Activated CD4-positive, CD25-positive, alpha-beta regulatory T cell treated with anti-CD3 and anti-CD28 coated beads, Interleukin-2, amount 50 U/mL, for 16 hours (primary cell): ENCODE measurements around the gene DOCK4.

Experiments used
- DNase-seq: peaks from one replicate; pipeline ENCODE4 v3.0.0-alpha.2; 2020; ENCODE audit warnings: low read depth, low spot score

The DOCK4 gene

GRCh38 chr7:112113913-112114575 is 92.2 kb downstream of the DOCK4 start:
- DNase-seq = no peak

DNA sequence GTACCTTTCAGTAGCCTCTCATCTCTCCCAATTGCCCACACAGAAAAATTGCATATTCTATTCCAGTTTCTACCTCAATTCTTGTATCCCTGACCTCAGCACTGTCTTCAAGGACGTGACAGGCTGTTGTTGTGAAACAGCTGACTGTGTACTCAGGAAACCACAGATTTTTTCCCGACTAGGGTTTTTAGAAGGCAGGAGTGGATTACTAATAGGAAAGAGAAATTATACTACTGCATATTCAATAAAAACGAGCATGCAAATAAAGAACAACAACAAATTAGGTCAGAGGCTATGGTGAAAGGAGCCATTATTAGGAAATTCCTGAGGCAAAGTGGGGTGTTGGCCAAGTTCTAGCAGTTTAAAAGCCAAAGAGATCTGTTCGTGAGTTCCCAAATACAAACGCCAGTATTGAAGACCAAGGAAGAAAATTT is 93.4 kb downstream of the DOCK4 start:
- DNase-seq = no peak

GRCh38 chr7:112110651-112111050 is 95.5 kb downstream of the DOCK4 start:
- no peak for DNase-seq

DNA sequence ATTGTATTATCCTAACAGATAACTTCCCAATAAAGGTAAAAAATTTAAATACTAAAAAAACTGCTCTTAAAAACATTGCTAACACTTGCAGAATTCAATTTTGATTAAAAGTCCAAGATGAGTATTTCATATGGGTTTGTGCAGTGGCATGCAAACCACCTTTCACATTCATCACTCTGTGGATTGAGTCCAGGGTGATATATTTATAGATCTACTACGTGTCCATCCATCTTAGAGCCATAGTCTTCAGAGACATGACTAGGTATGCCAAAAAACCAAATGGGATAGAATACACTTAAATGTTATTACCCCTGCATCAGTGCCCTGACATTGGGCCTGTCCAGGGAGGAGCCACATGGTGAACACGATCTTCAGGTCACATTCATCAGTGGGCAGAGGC is 96.0 kb downstream of the DOCK4 start:
- no peak for DNase-seq

GRCh38 chr7:112108981-112109380 is 97.2 kb downstream of the DOCK4 start:
- no peak for DNase-seq

DNA sequence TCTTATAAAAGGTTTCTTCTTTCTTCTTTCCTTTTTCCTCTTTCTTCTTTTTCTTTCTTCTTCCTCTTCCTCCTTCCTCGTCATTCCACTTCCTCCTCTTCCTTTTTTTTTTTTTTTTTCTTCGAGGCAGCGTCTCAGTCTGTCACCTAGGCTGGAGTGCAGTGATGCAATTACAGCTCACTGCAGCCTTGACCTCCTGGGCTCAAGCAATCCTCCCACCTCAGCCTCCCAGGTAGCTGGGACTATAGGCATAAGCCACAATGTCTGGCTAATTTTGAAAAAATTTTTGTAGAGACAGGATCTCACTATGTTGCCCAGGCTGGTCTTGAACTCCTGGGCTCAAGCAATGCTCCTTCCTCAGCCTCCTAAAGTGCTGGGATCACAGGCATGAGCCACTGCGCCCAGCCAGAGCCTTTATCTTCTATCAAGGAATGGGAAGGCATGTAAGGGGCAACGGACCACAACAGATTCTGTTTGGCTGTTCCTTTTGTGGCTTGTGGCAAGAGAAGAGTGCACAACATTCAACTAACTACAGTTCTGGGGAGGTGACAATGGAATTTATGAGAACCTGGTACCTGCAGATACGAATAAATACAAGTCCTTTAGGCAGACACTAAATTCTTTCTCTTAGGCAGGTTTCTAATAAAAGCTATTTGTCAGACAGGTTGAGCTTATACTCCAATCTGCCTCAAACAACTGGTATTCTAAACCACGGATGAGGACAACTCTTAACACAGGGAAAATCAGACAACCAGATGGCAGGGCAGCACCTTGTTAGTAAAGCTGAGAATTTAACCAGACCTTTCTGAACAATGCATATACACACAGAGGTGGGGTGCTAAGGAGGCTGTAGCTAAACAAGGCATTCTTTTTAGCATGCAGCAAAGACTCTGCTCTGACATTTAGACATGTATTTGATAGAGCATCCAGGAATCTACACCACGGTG is 100.3 kb downstream of the DOCK4 start:
- no peak for DNase-seq

DNA sequence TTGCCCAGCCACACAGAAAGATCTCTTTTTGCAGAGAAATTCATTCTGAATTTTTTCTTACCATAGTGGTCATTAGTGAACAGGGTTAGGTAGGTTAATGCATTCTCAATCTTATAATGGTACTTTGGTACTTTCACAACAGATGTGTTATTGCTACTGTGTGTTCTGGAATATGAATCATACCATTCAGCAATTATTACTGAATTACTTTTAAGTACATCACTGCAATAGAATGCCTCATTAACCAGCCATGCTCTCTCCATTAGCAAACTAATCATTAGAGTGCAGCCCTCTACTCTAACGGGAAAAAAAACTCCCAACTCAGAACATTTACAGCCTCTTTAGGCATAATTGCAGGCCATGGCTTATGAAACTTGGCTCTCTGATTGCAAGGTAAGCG is 102.1 kb downstream of the DOCK4 start:
- DNase-seq = no peak

- no peak for DNase-seq
These were observed 103.0 kb downstream of the DOCK4 start for GRCh38 chr7:112103246-112103645.

GRCh38 chr7:112101201-112101846 is 104.9 kb downstream of the DOCK4 start:
- DNase-seq = no peak

DNA sequence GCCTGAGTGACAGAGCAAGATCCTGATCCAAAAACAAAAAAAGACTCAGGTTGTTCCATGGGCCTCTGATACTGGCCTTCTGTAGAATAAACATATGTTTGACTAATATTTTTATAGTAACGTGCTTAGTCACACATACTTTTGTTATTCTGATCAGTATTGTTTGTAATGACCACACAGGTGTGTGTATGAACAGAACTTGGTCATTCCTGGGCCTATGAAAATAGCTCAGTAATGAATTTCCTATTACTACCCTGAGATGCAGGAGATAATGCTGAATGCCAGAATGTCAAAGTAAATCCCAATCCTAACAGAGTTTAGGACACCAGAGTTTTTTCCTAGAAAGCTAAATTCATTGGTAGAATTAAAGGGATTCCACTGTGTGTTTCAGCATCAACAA is 108.7 kb downstream of the DOCK4 start:
- no peak for DNase-seq

GRCh38 chr7:112093409-112093808 is 112.8 kb downstream of the DOCK4 start:
- no peak for DNase-seq

- DNase-seq = no peak
These were observed 113.3 kb downstream of the DOCK4 start for GRCh38 chr7:112092709-112093395.

DNA sequence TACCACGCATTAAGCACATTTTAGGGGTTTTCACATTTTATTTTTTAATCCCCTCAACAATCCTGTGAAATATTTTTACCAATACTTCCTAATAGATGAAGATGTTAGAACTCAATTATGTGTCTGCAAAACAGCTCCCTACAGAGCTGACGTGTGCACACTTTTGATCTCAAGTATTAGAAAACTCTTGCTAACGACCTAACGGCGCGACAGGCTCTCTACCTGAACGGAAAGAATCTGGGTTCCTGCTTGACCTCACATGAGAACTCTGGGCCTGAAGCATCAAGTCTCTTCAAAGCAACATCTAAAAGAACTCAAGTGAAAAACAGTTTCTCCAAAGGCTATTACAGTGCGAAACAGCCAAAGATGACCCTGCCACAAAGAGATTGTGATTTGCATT is 113.9 kb downstream of the DOCK4 start:
- no peak for DNase-seq

DNA sequence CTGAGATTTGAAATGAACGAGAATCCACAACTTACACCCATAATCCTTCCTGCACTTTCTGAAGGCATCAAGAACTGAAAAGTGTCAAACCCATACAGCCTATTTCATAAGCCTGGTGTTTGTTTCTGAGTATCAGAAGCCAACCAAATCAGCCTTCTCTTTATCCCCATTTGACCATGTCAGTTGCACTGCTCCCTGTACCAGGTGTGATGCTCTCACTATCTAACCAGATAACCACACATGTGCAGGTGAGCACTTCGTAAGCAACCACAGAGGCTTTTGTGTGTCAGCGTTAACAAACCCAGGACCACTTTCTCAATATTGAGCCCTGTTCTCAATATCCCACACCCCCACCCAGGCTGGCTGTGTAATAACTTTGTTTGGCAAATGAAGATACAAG is 114.4 kb downstream of the DOCK4 start:
- DNase-seq = no peak

GRCh38 chr7:112089551-112089950 is 116.6 kb downstream of the DOCK4 start:
- DNase-seq = no peak

DNA sequence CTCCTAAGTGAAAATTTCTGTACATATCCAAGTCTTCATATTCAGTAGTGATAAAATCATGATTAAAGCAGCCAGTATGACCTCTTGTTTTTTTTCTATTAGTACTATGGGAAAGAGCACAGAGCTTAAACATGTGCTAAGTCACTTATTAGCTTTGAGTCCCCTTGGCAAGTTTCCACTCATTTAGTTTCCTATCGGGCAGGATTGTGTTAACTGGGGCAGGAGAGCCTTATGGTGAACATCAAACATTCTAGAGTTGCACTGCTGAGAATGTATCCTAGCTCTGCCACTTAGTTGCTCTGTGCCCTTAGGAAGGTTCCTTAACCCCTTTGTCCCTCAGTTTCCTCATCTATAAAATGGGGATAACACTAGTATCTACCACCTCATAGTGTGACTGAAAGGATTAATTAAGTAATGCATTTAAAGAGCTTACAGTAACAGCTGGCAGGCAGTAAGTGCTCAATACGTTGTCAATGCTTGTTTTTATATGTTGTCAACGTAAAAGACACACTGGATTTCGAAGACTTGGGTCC is 117.6 kb downstream of the DOCK4 start:
- no peak for DNase-seq

DNA sequence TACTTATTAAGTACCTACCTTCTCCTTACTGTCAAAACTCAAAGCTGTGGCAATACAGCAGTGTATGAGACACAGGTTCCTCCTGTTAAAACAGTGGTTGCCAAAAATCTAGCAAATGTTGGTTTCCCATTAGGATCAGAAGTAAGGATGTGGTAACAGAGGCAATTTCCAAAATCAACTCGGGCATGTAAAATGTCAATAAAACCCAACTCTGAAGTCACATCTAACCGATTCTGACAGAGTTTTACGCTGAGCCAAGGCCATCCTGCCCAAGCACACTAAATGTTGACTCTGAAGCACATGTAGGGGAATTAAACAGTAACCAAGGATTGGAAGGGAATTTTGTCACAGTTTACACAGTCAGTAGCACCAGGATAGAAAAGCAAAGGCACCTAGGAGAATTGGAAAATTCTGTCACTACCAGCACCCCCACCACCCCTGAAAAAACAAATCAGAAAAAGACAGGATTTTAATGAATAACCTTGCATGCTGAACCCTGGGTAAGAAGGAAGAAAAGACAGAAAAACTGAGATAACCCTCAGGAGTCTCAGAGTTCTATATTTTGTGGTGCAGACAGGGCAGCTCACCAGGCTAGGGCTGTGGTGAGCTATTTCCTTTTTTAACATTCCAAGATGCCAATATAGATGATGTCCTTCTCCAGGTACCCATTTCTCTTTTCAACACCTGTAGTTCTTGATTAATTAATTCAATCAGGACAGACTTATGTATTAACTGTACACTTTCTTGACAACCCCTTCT is 119.5 kb downstream of the DOCK4 start:
- DNase-seq = no peak

DNA sequence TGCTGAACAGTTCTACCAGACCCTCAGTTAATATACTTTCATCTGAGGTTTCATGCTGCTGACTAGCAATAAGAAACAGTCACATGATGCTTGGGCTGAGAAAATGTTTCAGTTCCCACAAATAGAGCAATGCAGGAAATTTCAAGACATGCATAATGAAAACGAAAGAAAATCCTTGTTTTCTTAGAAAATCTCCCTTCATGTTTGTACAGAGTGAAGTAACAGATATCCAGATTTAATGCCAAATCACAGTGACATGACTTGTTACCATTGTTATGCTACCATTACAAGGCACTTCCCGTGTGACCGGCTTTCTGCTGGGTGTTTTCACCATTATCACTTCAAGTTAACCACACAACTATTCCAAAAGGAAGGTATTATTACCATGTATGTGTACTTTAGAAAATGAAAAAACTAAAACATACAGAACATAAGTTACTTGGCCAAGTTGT is 121.7 kb downstream of the DOCK4 start:
- DNase-seq = no peak

DNA sequence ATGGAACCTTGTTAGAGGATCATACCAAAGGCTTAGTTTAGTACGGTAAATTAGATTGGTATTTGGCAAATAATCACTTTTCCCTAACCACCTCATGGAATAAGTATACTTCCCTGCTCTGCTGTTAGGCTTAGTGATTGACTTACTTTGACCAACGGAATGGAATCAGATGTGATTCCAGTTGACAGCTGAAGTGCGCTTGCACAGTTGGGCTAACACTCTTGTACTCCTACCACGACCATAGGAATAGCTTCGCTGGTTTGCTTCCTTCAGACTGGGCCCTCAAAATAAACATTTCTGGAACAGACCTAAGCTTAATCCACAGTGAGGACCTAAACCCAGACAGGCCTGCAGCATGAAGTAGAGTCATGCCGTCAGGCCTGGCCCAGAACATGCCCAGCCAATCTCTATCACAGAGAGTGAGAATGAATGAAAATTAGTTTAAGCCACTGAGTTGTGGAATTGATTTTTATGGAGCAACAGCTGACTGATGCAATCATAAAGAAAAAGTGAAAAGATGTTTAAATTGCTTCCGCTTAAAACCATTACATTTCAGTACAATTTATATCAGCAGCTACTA is 122.3 kb downstream of the DOCK4 start:
- no peak for DNase-seq

DNA sequence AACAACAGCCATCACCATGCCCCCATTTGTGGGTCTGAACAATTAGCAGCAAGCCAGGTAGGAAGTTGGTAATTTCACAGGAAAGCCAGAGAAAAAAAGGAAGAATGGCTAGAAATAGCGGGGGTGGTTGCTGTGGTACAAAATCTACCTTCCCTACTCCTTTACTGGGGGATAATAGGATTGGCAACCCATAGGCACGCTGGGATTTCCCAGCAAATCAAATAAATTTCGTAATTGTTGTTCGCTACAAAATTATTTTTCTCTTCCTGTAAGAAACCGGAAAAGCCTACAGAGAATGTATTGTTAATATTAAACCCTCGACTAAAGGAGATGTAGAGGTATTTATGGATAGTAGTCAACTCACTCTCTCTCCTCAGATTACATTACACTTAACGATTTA is 123.9 kb downstream of the DOCK4 start:
- DNase-seq = no peak
